DMS 273 treated with DMSO at 0.1 percent for 48 hours (cell line): Measurements from ENCODE around the gene EGLN1.

Experiments used
- DNase-seq: peaks from one replicate; lab custom pipeline; 2025; lab: John Stamatoyannopoulos, UW

Gene EGLN1

GRCh38 chr1:231395998-231396390 is 26.1 kb downstream of the EGLN1 start:
- no peak for DNase-seq

DNA sequence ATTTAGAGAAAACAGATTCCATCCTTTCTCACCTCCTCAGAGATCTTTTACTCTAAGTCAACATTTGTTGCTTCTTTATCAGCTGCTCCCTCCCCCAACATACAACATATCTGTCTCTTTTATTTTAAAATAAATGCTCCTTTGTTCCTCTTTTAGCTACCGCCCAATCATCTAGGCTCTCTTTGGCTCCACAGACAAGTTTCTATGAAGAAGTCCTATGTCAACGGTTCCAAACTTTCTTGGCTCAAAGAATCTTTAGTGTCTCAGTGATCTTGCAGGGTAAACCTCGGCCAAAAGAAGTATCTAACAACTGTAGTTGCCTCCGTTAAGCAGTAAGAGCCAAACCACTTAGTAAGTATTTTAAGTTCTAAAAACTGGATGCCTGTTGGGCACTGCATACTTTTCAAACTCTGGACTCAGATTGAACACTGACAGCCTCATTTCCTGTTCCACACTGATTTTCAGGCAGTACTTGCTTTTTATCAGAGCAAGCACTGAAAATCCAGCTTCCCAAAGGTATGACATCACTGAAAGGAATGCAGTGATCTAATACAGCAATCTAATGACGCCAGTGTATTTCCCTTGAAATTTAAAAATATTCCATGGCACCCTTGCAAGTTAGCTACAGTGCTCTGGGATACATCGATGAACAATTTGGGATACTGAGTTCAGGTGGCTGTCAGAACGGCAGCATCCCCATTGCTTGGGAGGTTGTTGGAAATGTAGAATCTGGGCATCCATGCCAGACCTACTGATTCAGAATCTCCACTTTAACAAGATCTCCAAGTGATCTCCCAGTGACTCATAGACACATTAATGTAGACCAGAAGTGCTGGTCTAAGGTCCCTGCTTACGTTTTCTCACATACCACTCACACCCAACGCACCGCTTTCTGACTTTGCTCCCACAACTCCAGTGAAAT is 26.8 kb downstream of the EGLN1 start:
- DNase-seq = no peak

- no peak for DNase-seq
Observed at GRCh38 chr1:231393668-231394067, 28.4 kb downstream of the EGLN1 start.

- DNase-seq = no peak
Observed at GRCh38 chr1:231392389-231393131, 29.5 kb downstream of the EGLN1 start.

GRCh38 chr1:231390071-231390470 is 32.0 kb downstream of the EGLN1 start:
- no peak for DNase-seq

DNA sequence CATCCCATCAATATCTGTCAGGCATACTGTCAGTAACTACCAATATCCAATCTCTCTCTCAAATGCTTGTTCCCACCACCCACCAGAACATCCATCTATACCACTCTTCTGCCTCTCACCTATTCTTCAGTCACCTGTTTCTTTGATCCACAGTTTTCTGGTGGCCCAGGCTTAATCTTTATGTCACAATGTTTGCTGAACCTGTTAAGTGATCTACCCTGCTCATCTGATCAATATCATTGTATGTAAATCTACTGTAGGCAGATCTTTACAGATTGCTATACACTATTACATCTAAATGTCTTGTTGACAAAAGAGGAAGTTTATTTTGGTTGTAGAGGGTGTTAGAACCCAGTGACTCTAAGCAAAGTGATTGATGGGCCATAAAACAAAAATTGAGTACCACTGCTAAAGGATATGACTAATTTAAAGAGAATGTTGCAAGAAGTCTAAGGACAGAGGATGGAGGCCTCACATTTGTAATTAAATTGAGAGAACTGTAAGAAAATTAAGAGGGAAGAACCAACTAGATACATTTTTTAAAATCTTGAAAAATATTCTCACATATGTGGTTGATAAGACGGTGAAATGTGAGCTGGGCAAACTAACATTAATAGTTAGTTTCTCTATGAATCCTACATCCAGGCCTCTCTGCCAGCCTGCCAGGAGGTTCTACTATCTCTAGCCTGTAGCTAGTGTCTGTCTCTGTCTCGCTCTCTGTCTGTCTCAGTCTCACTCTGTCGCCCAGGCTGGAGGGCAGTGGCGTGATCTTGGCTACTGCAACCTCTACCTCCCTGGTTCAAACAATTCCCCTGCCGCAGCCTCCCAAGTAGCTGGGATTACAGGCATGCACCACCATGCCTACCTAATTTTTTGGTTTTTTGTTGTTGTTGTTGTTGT is 34.1 kb downstream of the EGLN1 start:
- no peak for DNase-seq

GRCh38 chr1:231386466-231386865 is 35.6 kb downstream of the EGLN1 start:
- no peak for DNase-seq

DNA sequence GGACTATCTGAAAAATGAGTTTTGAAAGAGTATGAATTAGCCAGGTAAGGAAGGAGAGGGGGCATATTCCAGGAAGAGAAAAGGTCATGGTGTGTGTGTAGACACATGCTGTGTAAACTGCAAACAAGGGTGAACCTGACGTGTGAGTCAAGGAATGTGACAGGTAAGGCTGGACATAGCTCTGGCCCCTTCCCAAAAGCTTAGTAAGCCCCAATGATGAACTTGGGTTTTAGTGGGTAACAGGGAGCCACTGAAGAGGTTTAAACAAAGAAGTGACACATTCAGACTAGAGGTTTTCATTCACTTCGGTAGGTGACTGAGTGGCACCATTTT is 36.7 kb downstream of the EGLN1 start:
- no peak for DNase-seq

DNA sequence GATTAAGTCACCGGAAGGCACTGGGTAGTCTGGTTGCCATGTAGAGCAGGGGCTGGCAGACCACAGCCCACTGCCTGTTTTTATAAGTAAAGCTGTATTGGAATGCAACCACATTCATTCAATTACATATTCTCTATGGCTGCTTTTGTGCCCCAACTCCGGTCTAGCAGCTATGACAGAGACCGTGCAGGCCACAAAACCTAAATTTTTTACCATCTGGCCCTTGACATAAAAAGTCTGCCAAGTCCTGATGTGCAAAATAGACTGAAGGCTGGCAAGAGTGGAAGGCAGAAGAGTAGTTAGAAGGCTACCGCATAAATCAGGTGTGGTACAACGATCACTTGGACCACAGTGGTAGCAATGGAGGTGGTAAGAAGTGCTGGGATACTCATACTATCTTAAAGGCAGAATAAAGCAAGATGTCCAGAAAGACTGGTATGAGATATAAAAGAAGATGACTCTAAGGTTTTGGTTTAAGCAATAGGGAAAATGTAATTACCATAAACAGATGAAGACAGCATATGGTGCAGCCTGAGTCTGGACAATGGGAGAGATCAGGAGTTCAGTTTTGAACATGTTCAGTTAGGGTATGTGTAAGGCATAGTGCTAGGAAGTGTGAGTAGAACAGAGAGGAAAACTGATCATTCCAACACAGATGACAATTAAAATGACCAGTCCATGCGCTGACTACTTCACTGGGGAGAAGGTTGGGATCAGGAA is 37.2 kb downstream of the EGLN1 start:
- DNase-seq = peak; percentile 58

- no peak for DNase-seq
Observed at GRCh38 chr1:231383159-231383860, 38.8 kb downstream of the EGLN1 start.

- no peak for DNase-seq
Observed at GRCh38 chr1:231382426-231382825, 39.7 kb downstream of the EGLN1 start.

GRCh38 chr1:231381729-231382128 is 40.4 kb downstream of the EGLN1 start:
- DNase-seq = no peak

DNA sequence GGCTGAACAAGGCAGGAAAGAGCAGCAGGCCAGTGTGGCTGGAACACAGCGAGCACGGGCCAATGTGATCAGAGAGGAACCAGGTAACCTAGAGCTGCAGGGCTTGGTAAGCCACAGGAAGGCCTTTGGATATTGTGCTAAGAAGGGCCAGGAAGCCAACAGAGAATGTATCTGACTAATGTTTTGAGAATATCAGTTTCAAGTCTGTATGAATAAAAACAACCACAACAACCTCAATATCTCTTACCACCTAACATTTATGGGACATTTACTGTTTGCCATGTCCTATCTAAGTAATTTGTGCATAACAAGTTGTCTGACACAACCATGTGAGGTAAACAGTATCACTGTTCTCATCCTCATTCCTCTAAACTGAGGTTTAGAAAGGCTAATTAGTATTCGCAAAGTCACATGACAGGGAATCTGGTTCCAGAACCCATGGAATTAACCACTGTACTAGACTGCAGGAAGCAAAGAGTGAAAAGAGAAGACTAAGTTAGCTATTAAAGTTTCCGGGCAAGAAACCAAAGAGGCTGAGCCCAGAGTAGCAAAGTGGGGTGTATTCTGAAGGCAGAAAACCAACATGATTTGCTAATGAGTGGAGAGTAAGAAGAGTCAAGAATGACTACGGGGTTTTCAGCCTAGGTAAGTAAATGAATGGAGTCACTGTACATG is 45.1 kb downstream of the EGLN1 start:
- no peak for DNase-seq

DNA sequence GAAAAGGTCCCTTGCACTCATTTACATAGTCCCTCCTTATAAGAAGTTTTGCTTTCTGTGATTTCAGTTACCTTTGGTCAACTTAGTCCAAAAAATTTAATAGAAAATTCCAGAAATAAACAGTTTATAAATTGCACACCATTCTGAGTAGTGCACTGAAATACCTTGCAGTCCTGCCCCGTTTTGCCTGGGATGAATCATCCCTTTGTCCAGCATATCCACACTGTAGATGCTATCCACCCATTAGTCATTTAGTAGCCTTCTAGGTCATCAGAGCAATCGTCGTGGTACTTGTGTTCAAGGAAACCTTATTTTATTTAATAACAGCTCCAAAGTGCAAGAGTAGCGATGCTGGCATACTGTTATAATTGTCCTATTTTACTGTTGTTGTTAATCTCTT is 46.0 kb downstream of the EGLN1 start:
- no peak for DNase-seq

DNA sequence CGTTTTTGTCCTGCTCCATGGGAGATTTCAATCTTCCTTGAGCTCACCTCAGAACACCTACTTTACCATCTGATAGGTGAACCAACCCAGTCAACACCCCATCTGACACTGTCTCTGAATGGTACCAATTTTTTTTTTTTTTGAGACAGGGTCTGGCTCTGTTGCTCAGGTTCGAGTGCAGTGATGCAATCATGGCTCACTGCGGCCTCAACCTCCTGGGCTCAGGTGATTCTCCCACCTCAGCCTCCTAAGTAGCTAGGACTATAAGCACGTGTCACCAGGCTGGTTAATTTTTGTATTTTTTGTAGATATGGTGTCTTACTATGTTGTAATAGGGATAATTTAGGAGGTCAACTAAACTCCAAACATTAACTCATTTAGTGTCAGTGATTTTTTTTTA is 47.7 kb downstream of the EGLN1 start:
- no peak for DNase-seq

- no peak for DNase-seq
Observed at GRCh38 chr1:231372501-231372900, 49.6 kb downstream of the EGLN1 start.

DNA sequence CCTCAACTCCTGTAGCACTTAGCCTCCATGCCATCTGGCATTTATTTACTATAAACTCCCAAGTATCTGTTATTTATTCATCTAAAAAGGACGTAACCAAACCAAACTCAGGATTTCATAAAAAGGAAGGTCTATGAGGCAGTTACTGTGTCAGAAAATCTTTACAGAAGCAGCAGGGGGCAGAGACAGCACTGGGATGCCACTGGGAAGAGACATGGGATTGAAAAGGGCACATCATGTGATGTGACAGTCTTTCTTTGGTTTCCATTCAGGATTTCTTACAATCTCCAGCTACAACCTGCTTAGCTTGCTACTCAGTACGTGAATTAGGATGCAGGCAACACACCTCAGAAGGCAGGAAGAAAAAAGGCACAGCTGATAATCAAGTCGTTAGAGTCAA is 52.8 kb downstream of the EGLN1 start:
- no peak for DNase-seq

- DNase-seq = no peak
Observed at GRCh38 chr1:231364192-231364591, 57.9 kb downstream of the EGLN1 start.

GRCh38 chr1:231363624-231364023 is 58.5 kb downstream of the EGLN1 start:
- no peak for DNase-seq

DNA sequence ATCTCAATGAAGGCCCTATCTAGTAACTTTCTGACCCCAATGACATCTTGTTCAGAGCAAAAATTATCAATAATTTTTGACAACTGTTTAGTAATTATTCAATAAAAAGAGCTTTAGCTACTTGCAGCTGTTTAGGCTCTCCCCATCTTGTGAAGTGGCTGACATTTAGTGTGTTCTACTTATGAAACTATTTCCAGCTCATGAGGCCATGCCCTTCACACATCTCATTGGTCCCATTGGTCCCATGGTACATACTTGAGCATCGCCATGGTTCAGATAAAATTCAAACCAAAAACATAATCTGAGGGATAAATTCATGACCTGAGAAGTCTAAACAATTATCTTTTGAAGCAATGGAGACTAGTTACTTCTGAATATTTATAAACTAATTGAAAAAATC is 59.8 kb downstream of the EGLN1 start:
- no peak for DNase-seq

DNA sequence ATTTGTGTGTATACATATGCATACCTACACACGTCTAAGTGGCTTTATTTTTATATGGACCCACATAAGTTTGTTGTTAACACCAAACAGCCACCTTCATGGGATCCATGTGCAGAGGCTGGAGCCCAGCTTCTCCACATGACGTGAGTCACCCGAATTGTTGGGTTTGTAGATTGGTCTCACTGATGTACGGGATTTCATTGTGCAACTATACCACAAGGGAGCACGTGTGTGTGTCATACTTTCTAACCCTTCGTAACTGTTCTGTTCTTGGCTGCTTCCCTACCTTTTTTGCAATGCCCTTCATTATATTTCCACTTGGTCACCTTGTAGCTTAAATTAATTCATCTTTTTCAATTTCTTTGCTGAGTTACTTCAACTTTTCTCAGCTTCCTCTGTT is 63.0 kb downstream of the EGLN1 start:
- no peak for DNase-seq
